K562 (cell line): ENCODE data around the gene SCN1A. TPM values are rescaled to one million over a fixed set of nuclear protein-coding genes. Genes with fewer than 3 reads are reported as not detected.

ENCODE experiments used
- ATAC-seq: fragments of 200-7000 bp; cut with Tn5 transposase; 3 replicates; pipeline ENCODE4 v1.9.1; 2020; ENCODE audit warnings: moderate library complexity
- BruUV-seq: library from RNA; stranded (reverse); fragments of 400-500 nt; replicated peaks from 2 replicates; lab custom pipeline; 2021; lab: Mats Ljungman, UMichigan
- CTCF ChIA-PET: fragments of 300-600 bp; formaldehyde crosslinking; extraction: SDS; loops from one replicate; lab custom pipeline; 2021; ENCODE audit warnings: low intra/inter-chr PET ratio; lab: Yijun Ruan, JAX
- POLR2A ChIA-PET: fragments of 300-600, 350-650 bp; sonication (Branson Sonifier 250); formaldehyde crosslinking; extraction: SDS; loops from one replicate; lab custom pipeline; 2021; ENCODE audit warnings: antibody characterized with exemption, inconsistent platforms; lab: Yijun Ruan, JAX
- DNase-seq, 4 experiments: peaks; one replicate each; pipeline versions ENCODE4 v3.0.0 to v3.0.0-alpha.2; 2011 to 2018; ENCODE audit warnings: low spot score in 3 of 4, mixed read lengths in 3 of 4; ENCODE audit errors: extremely low read depth in 1 of 4
- FAIRE-seq: peaks from 2 replicates; lab custom pipeline; 2011; peaks lifted over from hg19 to GRCh38; lab: Jason Lieb, UNC
- H2AFZ ChIP-seq: 2 replicates; pipeline ENCODE4 v1.6.0; 2011; ENCODE audit warnings: low read depth, low read length, control low read depth, inconsistent platforms
- H3K27ac ChIP-seq: fragments of 200-600 bp; 3 replicates; pipeline ENCODE4 v1.8.0; 2011; ENCODE audit warnings: low read depth, mild to moderate bottlenecking, control low read depth, inconsistent platforms, low read length, moderate library complexity, mixed read lengths; ENCODE audit errors: extremely low read depth
- H3K27me3 ChIP-seq, 2 experiments: fragments of 300-600 bp in 1 of 2; 2 replicates in 1 of 2; 3 replicates in 1 of 2; pipeline versions ENCODE4 v1.6.0 to v1.8.0; 2011; ENCODE audit warnings: inconsistent platforms in 2 of 2, low read length in 2 of 2, mild to moderate bottlenecking in 1 of 2, mixed read lengths in 1 of 2, moderate library complexity in 1 of 2; ENCODE audit not compliant: control insufficient read depth in 2 of 2, insufficient read depth in 2 of 2
- H3K36me3 ChIP-seq: fragments of 300-600 bp; 3 replicates; pipeline ENCODE4 v1.8.0; 2011; ENCODE audit warnings: mild to moderate bottlenecking, low read length, inconsistent platforms; ENCODE audit not compliant: control insufficient read depth, insufficient read depth
- H3K4me1 ChIP-seq, 2 experiments: fragments of 200-600 bp in 1 of 2; replicated peaks in 1 of 2; 2 replicates in 1 of 2; 3 replicates in 1 of 2; pipeline versions ENCODE4 v1.5.1 to v1.8.0; 2011; ENCODE audit warnings: inconsistent platforms in 2 of 2, low read length in 2 of 2, mild to moderate bottlenecking in 1 of 2, mixed read lengths in 1 of 2, moderate library complexity in 1 of 2; ENCODE audit not compliant: control insufficient read depth in 2 of 2, insufficient read depth in 2 of 2
- H3K4me2 ChIP-seq: 2 replicates; pipeline ENCODE4 v1.6.1; 2011; ENCODE audit warnings: low read length, control low read depth, inconsistent platforms, mixed read lengths; ENCODE audit not compliant: insufficient read depth
- H3K4me3 ChIP-seq: fragments of 200-600 bp; sonication (generic), shearing (Covaris generic); 2 replicates; pipeline ENCODE4 v1.5.1; 2016; ENCODE audit warnings: control low read depth, inconsistent platforms
- H3K79me2 ChIP-seq: fragments of 200-600 bp; 3 replicates; pipeline ENCODE4 v1.8.0; 2011; ENCODE audit warnings: low read length, inconsistent platforms; ENCODE audit not compliant: control insufficient read depth, insufficient read depth
- H3K9ac ChIP-seq, 2 experiments: 2 replicates each; pipeline versions ENCODE4 v1.6.0 to v1.6.1; 2011; ENCODE audit warnings: low read depth in 2 of 2, low read length in 2 of 2, control low read depth in 1 of 2, inconsistent platforms in 1 of 2, mild to moderate bottlenecking in 1 of 2, mixed read lengths in 1 of 2; ENCODE audit not compliant: insufficient read depth in 1 of 2
- H3K9me1 ChIP-seq: one replicate; pipeline ENCODE4 v1.6.0; 2011; ENCODE audit warnings: inconsistent platforms, mild to moderate bottlenecking, low read length, moderate library complexity; ENCODE audit not compliant: control insufficient read depth, insufficient read depth
- H3K9me3 ChIP-seq: replicated peaks from 2 replicates; pipeline ENCODE4 v1.5.1; 2011; ENCODE audit warnings: low read depth, low read length, inconsistent platforms; ENCODE audit not compliant: control insufficient read depth, insufficient read depth
- H4K20me1 ChIP-seq: replicated peaks from 2 replicates; pipeline ENCODE4 v1.6.1; 2011; ENCODE audit warnings: low read length, inconsistent platforms, mixed read lengths; ENCODE audit not compliant: control insufficient read depth, insufficient read depth
- FOSL1 ChIP-seq: fragments of 200-800 bp; sonication (Bioruptor generic); conservative IDR thresholded peaks from 2 replicates; pipeline ENCODE4 v1.6.1; 2016; ENCODE audit warnings: missing genetic modification characterization, missing compliant biosample characterization
- GABPA ChIP-seq: fragments of 200-800 bp; sonication (Bioruptor generic); conservative IDR thresholded peaks from 2 replicates; pipeline ENCODE4 v1.6.1; 2016; ENCODE audit warnings: low read depth, missing genetic modification characterization, missing compliant biosample characterization
- HINFP ChIP-seq: fragments of 450-650 bp; conservative IDR thresholded peaks from 2 replicates; pipeline ENCODE4 v1.6.1; 2016; ENCODE audit warnings: missing genetic modification characterization, low read depth, mild to moderate bottlenecking, control low read depth, missing compliant biosample characterization
- HLTF ChIP-seq: fragments of 450-650 bp; IDR thresholded peaks from 2 replicates; pipeline ENCODE4 v1.6.1; 2016
- HSF4 ChIP-seq: fragments of 250-450 bp; sonication (Bioruptor Pico); IDR thresholded peaks from 2 replicates; pipeline ENCODE4 v2.1.2; 2022; ENCODE audit warnings: mild to moderate bottlenecking, moderate library complexity, borderline replicate concordance
- ILK ChIP-seq: fragments of 450-650 bp; IDR thresholded peaks from 2 replicates; pipeline ENCODE4 v1.6.1; 2016; ENCODE audit warnings: missing genetic modification characterization, low read depth, mild to moderate bottlenecking, missing compliant biosample characterization, moderate library complexity, borderline replicate concordance
- JUN ChIP-seq, 2 experiments: sonication (generic) in 1 of 2; formaldehyde crosslinking in 1 of 2; IDR thresholded peaks; 2 replicates each; pipeline versions ENCODE4 v1.6.1 to v1.8.0; 2012 to 2022; ENCODE audit warnings: borderline replicate concordance in 2 of 2, mild to moderate bottlenecking in 2 of 2, improper control_type of control experiment in 1 of 2, low read depth in 1 of 2, low read length in 1 of 2, missing genetic modification reagents in 1 of 2
- MEF2D ChIP-seq: conservative IDR thresholded peaks from 2 replicates; pipeline ENCODE4 v1.6.1; 2016; ENCODE audit warnings: low read depth, missing genetic modification characterization, missing compliant biosample characterization
- PHF20 ChIP-seq: fragments of 450-650 bp; IDR thresholded peaks from 2 replicates; pipeline ENCODE4 v1.6.1; 2018; ENCODE audit not compliant: partially characterized antibody
- PKNOX1 ChIP-seq: fragments of 450-650 bp; IDR thresholded peaks from 2 replicates; pipeline ENCODE4 v1.6.1; 2016
- PPARD ChIP-seq: fragments of 250-450 bp; sonication (Bioruptor Pico); IDR thresholded peaks from 2 replicates; pipeline ENCODE4 v1.8.0; 2022; ENCODE audit warnings: inconsistent platforms, mild to moderate bottlenecking, moderate library complexity
- RBM17 ChIP-seq: fragments of 200-400 bp; formaldehyde crosslinking; IDR thresholded peaks from 2 replicates; pipeline ENCODE4 v1.6.1; 2017; ENCODE audit warnings: low read depth, mild to moderate bottlenecking, low read length, borderline replicate concordance
- RCOR1 ChIP-seq, 2 experiments: IDR thresholded peaks; 2 replicates each; pipeline ENCODE4 v1.6.1; 2012; ENCODE audit warnings: low read depth in 2 of 2, low read length in 2 of 2, borderline replicate concordance in 1 of 2, improper control_type of control experiment in 1 of 2
- TCF3 ChIP-seq: sonication (generic); formaldehyde crosslinking; IDR thresholded peaks from 2 replicates; pipeline ENCODE4 v1.4.0; 2020; ENCODE audit warnings: mild to moderate bottlenecking, missing genetic modification reagents
- ZBTB33 ChIP-seq: sonication (generic); formaldehyde crosslinking; IDR thresholded peaks from 2 replicates; pipeline ENCODE4 v1.8.1; 2023; ENCODE audit warnings: mild to moderate bottlenecking, missing genetic modification reagents
- ZNF134 ChIP-seq: fragments of 250-450 bp; sonication (Bioruptor Pico); conservative IDR thresholded peaks from 2 replicates; pipeline ENCODE4 v1.4.0; 2020
- ZNF174 ChIP-seq: fragments of 250-450 bp; sonication (Bioruptor Pico); IDR thresholded peaks from 2 replicates; pipeline ENCODE4 v1.4.0; 2020; ENCODE audit warnings: mild to moderate bottlenecking
- WGBS: fragments of 100-300 bp; shearing (Covaris generic); methylation state at CpG from one replicate; pipeline ENCODE4 v1.1.6; 2016; ENCODE audit warnings: low coverage, mixed read lengths; ENCODE audit not compliant: insufficient coverage; ENCODE audit errors: missing lambda C conversion rate; 5-methylcytosine and 5-hydroxymethylcytosine counted together
- in situ Hi-C: fragments of 300-500 bp; cut with MboI; formaldehyde crosslinking; loops from 4 replicates; pipeline ENCODE4 v1.15.0; 2018; ENCODE audit warnings: inconsistent platforms, mixed read lengths
- intact Hi-C: fragments of 100-400 bp; cut with micrococcal nuclease; formaldehyde crosslinking; loops from 2 replicates; pipeline ENCODE4 v1.14.2; 2022
- polyA plus RNA-seq, 8 experiments: library from polyadenylated mRNA; depleted of rRNA in 4 of 8; stranded (reverse) in 5 of 8; unstranded in 3 of 8; fragments of >200 nt; fragmentation: Nextera tagmentation in 2 of 8; fragmentation: Illumina TruSeq in 1 of 8; extraction: Ambion mirVana in 2 of 8; extraction: Trizol in 1 of 8; gene quantifications; 2 replicates each; pipeline versions ENCODE4 v1.2.1 to v1.2.3, GENCODE V29; 2011 to 2014; ENCODE audit warnings: inconsistent platforms in 1 of 8, missing spikeins in 1 of 8
- total RNA-seq, 7 experiments: library from RNA; depleted of rRNA in 6 of 7; stranded (reverse); fragments of >200 nt in 6 of 7; fragmentation: Illumina TruSeq in 2 of 7; extraction: Trizol in 2 of 7; gene quantifications; 2 replicates each; pipeline versions ENCODE4 v1.2.1 to v1.2.3, GENCODE V29; 2011 to 2021; ENCODE audit warnings: low replicate concordance in 1 of 7

SCN1A gene
- total and polyA plus RNA-seq, 9 of the 15 experiments (the other 6 are each of a cell fraction or from before 2014, with no cell fraction given) = not detected

- TF ChIP-seq HLTF (no peak), ILK (tag) (no peak), RBM17 (no peak)
Measured at GRCh38 chr2:165990846-165991245, 137.0 kb downstream of the SCN1A start (continued).

GRCh38 chr2:165989851-165990250 is 138.0 kb downstream of the SCN1A start:
- Histone ChIP-seq H2AFZ (no peak overlapping the region), H3K4me2 (no peak overlapping the region), H3K4me1 (no peaks in the 10 kb centered on the region), H4K20me1 (no peaks in the 10 kb centered on the region), H3K9me1 (no peaks in the 10 kb centered on the region), H3K27me3 (no peaks in the 10 kb centered on the region), H3K36me3 (no peaks in the 10 kb centered on the region), H3K9ac (no peak overlapping the region), H3K27ac (no peak overlapping the region), H3K4me3 (no peak overlapping the region), H3K9me3 (no peaks in the 10 kb centered on the region), H3K79me2 (no peaks in the 10 kb centered on the region)
- POLR2A ChIA-PET = no interaction called here
- intact Hi-C loops = no loop called here
- BruUV-seq = no TSS peak
- ATAC-seq (no peak), DNase-seq (no peak), FAIRE-seq (no peak)
- CTCF ChIA-PET = no interaction called here
- 0% methylated on average over 1 of the region's 1 CpG for WGBS
- in situ Hi-C loops = no loop called here
- TF ChIP-seq ZNF134 (CRISPR knock-in tag) = no peak
- TF ChIP-seq HSF4 (CRISPR knock-in tag) = no peak
- no peak for TF ChIP-seq PHF20
- no peak for TF ChIP-seq ZBTB33 (CRISPR knock-in tag)
- TF ChIP-seq ZNF174 (CRISPR knock-in tag) = no peak
- no peak for TF ChIP-seq RCOR1 (IDR thresholded peaks at IDR 0.05; ENCODE audit: borderline replicate concordance in 1 of 2, low read depth in 2 of 2, low read length in 2 of 2)
- TF ChIP-seq JUN (IDR thresholded peaks at IDR 0.05; ENCODE audit: borderline replicate concordance, low read depth, low read length) = no peak
- no peak for TF ChIP-seq JUN (CRISPR knock-in tag; IDR thresholded peaks at IDR 0.05; ENCODE audit: borderline replicate concordance)
- TF ChIP-seq GABPA (tag) = no peak
- TF ChIP-seq PPARD (CRISPR knock-in tag) = no peak
- no peak for TF ChIP-seq FOSL1 (tag)
- no peak for TF ChIP-seq TCF3
- TF ChIP-seq HINFP (tag) = no peak
- TF ChIP-seq PKNOX1 = no peak
- no peak for TF ChIP-seq MEF2D (tag)
